GM13977 (cell line): ENCODE measurements around the gene SMIM1.

ENCODE experiments used
- DNase-seq: peaks from one replicate; pipeline ENCODE4 v3.0.0; 2012; ENCODE audit warnings: low spot score
- in situ Hi-C: fragments of 300-500 bp; cut with MboI; formaldehyde crosslinking; loops from one replicate; pipeline ENCODE4 v1.12.0; 2022; ENCODE audit warnings: low sequenced_read_pairs, low pct_unique_long_range_greater_than_20kb, mixed read lengths, inconsistent platforms; ENCODE audit not compliant: unreplicated experiment
- TF ChIP-seq, protein P1 (sequence below): IDR thresholded peaks from 2 replicates; pipeline ENCODE4 v1.5.1; 2012; ENCODE audit warnings: mild to moderate bottlenecking, control low read depth; ENCODE audit not compliant: insufficient read depth; ENCODE audit errors: extremely low read depth, missing control alignments

SMIM1 gene

DNA sequence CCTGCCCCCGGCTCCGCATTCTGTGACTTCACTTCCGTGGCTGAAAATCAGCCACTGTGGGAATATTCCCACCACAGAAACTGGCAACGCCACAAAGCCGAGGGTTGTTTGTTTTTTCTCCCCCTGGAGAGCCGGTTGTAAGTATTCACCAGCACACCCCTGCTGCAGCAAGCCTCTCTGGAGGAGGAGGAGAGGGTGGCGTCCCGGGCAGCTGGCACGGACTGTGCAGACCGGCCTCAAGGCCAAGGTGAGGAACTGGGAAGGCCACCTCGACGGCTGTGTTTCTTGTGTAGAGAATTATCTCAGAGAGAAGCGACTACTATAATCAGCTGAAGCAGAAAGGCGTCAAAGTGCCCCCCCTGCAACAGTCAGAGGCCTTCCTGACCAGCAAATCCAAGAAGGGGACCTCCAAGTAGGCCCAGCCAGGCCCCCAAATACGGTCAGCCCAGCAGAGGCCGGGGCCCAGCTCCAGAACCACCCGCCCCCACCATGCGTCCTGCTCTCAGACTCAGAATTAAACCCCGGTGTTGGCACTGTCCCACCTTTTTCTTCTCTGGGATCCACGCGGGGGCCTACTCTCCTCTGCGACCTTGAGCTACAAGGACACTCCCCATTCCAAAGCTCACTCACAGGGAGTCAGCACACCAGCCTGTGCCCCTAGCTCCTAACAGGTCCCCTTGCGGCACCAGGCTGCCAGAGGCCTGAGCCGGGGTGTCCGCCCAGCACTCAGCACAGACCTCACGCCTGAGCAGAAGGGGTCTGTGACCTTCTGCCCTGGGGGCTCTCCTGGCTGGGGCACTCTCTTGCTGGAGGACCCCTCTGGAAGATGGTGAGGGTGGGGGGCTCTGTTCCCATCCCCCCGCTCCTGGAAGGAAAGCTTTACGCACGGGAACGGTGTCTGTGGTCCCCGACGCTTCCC, 1.2 kb upstream of the SMIM1 start:
- TF ChIP-seq, protein P1, sequence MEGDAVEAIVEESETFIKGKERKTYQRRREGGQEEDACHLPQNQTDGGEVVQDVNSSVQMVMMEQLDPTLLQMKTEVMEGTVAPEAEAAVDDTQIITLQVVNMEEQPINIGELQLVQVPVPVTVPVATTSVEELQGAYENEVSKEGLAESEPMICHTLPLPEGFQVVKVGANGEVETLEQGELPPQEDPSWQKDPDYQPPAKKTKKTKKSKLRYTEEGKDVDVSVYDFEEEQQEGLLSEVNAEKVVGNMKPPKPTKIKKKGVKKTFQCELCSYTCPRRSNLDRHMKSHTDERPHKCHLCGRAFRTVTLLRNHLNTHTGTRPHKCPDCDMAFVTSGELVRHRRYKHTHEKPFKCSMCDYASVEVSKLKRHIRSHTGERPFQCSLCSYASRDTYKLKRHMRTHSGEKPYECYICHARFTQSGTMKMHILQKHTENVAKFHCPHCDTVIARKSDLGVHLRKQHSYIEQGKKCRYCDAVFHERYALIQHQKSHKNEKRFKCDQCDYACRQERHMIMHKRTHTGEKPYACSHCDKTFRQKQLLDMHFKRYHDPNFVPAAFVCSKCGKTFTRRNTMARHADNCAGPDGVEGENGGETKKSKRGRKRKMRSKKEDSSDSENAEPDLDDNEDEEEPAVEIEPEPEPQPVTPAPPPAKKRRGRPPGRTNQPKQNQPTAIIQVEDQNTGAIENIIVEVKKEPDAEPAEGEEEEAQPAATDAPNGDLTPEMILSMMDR = no peak
- DNase-seq = no peak
- in situ Hi-C loops = no loop called here

DNA sequence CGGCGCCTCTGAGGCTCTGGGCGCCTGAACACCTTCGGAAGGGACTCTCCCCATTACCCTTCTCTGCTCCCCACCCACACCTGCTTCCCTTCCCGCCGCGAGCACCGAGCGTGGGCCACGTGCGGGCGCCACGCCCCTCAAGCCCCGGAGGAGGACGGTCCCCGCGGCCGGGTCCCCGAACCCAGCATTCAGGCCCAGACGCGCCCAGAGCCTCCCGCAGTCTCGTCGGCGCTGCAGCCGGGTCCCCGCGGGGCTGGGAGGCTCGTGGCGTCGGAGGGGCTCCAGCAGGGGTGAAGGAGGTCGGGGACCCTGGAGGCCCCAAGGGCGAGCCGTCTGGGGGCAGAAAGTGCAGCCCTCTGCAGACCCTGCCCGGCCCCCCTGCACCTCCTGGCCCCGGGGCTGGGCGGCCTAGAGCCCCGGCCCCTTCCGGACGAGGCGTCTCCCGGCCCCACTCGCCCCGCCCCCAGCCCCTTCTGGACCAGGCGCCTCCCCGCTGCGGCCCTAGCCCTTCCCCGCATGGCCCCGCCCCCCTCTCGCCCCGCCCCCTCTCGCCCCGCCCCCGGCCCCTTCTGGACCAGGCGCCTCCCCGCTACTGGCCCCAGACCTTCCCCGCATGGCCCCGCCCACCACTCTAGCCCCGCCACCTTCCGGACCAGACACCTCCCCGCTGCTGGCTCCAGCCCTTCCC, 378 bp upstream of the SMIM1 start:
- DNase-seq = peak; percentile 100
- TF ChIP-seq, protein P1 = no peak

DNA sequence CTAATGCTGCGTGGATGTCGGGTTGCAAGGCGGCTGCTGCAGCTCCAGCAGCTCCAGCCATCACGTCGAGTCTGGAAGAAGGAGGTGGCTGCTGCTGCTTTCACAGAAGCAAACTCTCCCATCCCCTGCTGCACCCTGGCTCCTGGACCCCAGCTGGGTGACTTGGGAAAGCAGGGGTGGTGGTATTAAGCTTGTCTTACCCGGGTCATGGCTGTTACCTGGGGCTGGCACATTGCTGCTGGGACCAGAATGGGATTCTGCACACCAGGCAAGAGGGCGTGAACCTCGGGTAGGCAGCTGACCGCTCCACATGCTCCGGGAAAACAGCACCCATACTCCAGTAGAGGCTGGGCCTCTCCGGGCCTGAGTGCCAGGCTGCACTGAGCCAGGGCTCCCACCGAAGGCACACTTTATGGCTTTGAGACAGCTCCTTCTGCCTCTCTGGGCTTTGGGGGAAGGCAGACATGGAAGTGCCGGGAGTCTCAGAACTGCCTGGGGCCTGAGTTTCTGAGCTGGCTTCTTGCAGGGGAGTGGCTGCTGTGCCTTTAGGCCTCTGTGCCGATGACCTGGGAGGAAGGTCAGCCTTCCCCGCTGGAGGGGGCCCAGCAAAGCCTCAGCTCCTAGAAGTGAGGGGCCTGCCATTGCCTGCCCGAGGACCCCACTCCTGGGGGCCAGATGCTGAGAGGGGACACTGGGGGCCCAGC, 1.2 kb downstream of the SMIM1 start:
- in situ Hi-C loops = no loop called here
- TF ChIP-seq, protein P1 = no peak
- DNase-seq = peak; percentile 42

More for the DNA sequence above, 378 bp upstream of the SMIM1 start:
- in situ Hi-C loops = no loop called here

DNA sequence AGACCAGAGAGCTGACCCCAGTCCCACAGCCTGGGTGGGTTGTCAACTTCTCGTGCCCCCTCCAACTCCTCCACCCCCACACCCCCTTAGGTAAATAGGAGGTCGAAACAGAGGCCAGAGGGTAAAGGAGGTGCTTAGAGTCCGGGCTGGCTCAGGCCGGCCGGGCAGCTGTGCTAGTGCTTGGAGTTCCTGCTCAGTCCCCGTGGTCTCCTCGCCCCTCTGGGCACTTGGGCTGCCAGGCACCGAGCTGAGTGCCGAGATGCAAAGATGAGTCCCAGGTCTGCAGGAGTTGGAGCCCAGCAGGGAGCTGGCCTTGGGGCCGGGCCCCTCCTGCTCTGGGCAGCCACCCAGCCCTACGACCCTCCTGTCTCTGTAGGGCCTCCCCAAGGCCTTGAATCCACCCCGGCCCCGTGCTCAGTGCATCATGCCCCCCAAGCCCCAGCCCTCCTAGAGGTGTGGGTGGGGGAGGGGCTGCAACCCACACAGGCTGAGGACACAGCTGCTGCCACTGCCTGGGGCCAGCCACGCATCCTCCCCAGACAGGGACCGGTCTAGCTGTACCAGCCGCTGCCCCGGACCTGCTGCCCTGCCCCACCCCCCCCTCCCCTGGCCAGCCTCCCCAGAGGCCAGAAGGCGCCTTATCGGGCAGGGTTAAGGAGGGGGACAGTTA, 1.9 kb downstream of the SMIM1 start:
- in situ Hi-C loops = no loop called here
- DNase-seq = no peak
- TF ChIP-seq, protein P1 = no peak

DNA sequence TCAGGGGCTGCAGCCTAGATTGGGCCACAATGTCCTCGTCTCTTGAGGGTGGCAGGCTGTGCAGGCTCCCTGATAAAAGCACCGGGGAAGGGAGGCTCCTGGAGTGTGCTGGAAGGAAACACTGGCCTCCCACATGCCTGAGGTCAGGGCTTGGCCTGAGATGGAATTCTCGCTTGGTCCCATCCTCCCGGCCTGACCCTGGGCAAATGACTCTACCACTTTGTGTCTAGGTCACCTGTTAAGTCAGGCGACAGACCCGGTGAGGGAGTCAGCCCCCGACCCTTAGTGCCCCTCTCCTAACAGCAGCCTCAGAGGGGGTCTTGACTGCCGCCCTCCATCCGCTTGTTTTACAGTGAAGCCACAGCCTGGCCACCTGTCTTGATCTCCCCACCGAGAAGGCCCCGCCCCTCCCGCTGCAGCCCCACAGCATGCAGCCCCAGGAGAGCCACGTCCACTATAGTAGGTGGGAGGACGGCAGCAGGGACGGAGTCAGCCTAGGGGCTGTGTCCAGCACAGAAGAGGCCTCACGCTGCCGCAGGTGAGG, 2.5 kb downstream of the SMIM1 start:
- TF ChIP-seq, protein P1 = no peak
- in situ Hi-C loops = no loop called here

More for the DNA sequence above, 2.5 kb downstream of the SMIM1 start:
- no peak for DNase-seq
